ENCODE results near the gene SPATS1. TPM values are rescaled to one million over a fixed set of nuclear protein-coding genes. Genes with fewer than 3 reads are reported as not detected.

The SPATS1 gene
- total RNA-seq, 1 donor from 2014 or later = not detected

GRCh38 chr6:44338228-44339122 lies 4.0 kb upstream of the SPATS1 start:
- Mint-ChIP-seq H3K27me3 (ENCODE audit: low read depth) (peaks cover 36% of the 10 kb centered on the region), H3K36me3 (ENCODE audit: low read depth) (no peaks in the 10 kb centered on the region), H3K4me1 (ENCODE audit: low read depth) (peaks cover 6% of the 10 kb centered on the region), H3K9me3 (ENCODE audit: low read depth) (no peaks in the 10 kb centered on the region), H3K4me3 (ENCODE audit: unreplicated experiment) (no peak overlapping the region), H3K27ac (ENCODE audit: unreplicated experiment) (no peak overlapping the region)
- peak; percentile 91 for TF ChIP-seq CTCF (IDR thresholded peaks at IDR 0.05)
- no peak for DNase-seq (ENCODE audit: low spot score)

DNA sequence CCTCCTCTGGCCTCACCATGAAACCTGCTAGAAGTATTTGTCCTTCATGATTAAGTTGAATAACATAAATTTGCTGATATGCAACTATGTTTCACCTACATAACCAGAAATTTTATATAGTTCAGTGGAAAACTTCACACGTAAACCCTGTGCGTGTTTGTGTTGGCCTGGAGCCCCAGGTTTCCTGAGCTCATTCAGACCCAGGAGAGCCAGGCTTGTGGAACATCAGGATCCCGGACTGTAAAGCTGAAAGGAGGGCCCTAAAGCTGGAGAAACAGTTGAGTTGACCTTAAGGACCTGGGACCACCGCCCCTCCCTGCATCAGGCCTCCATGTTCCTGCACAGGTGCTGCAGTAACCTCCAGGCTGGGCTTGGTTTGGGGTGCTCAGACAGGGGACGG lies 3.1 kb upstream of the SPATS1 start:
- H3K4me3 Mint-ChIP-seq (ENCODE audit: unreplicated experiment) = no peak overlapping the region
- peaks cover 39% of the 10 kb centered on the region for H3K27me3 Mint-ChIP-seq (ENCODE audit: low read depth)
- no peak overlapping the region for H3K27ac Mint-ChIP-seq (ENCODE audit: unreplicated experiment)
- no peak for DNase-seq (ENCODE audit: low spot score)
- H3K9me3 Mint-ChIP-seq (ENCODE audit: low read depth) = no peaks in the 10 kb centered on the region
- peaks cover 6% of the 10 kb centered on the region for H3K4me1 Mint-ChIP-seq (ENCODE audit: low read depth)
- TF ChIP-seq CTCF (IDR thresholded peaks at IDR 0.05) = no peak
- no peaks in the 10 kb centered on the region for H3K36me3 Mint-ChIP-seq (ENCODE audit: low read depth)

DNA sequence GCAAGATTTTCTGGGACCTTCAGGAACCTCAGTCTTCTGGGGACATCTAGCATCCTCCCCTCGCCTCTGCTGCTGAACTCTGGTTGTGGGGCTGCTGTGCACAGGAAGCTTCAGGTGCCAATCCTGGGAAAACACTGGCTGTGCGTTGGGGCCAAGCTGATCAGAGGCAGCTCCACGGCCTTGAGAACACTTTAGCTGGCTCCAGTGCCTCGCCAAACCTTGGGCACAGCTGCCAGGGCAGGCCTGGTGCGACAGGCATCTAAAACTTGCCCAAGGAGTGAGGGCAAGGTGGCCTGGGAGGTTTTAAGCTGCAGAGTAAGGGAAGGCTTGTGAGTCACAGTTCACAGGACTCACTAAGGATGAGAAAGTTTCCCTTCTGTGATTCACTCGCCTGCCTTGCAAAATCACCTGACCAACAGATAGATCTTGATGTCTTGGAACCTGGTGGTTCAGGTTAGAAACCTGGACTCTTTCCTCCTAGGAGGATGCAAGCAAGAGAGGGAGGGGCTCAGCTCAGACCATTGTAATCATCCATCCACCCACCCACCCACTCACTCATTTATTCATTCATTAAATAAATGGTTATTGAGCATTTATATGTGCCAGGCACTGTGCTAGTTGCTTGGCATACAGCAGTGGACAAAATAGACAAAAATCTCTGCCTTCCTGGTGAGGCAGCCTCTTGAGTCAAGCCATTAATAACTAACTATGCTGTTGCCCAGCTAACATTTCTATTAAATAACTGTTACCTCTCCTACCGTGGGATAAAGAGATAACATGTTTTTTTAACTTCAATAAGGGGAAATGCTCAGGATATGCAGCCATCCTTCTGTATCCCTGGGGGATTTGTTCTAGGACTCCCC lies 2.5 kb upstream of the SPATS1 start:
- no peak for TF ChIP-seq CTCF (IDR thresholded peaks at IDR 0.05)
- no peaks in the 10 kb centered on the region for H3K9me3 Mint-ChIP-seq (ENCODE audit: low read depth)
- no peak overlapping the region for H3K4me3 Mint-ChIP-seq (ENCODE audit: unreplicated experiment)
- no peaks in the 10 kb centered on the region for H3K36me3 Mint-ChIP-seq (ENCODE audit: low read depth)
- no peak for DNase-seq (ENCODE audit: low spot score)
- H3K4me1 Mint-ChIP-seq (ENCODE audit: low read depth) = peaks cover 6% of the 10 kb centered on the region
- H3K27me3 Mint-ChIP-seq (ENCODE audit: low read depth) = peaks cover 43% of the 10 kb centered on the region
- H3K27ac Mint-ChIP-seq (ENCODE audit: unreplicated experiment) = no peak overlapping the region

- H3K27me3 Mint-ChIP-seq (ENCODE audit: low read depth) = peaks cover 39% of the 10 kb centered on the region
Measured at GRCh38 chr6:44341095-44341890, 1.2 kb upstream of the SPATS1 start.

More at GRCh38 chr6:44341095-44341890, 1.2 kb upstream of the SPATS1 start:
- no peaks in the 10 kb centered on the region for H3K9me3 Mint-ChIP-seq (ENCODE audit: low read depth)
- no peaks in the 10 kb centered on the region for H3K36me3 Mint-ChIP-seq (ENCODE audit: low read depth)
- no peak for TF ChIP-seq CTCF (IDR thresholded peaks at IDR 0.05)
- H3K27ac Mint-ChIP-seq (ENCODE audit: unreplicated experiment) = no peak overlapping the region
- no peak for DNase-seq (ENCODE audit: low spot score)
- no peak overlapping the region for H3K4me3 Mint-ChIP-seq (ENCODE audit: unreplicated experiment)
- peaks cover 6% of the 10 kb centered on the region for H3K4me1 Mint-ChIP-seq (ENCODE audit: low read depth)
